ENCODE measurements around the gene COMT. TPM values are rescaled to one million over a fixed set of nuclear protein-coding genes. Genes with fewer than 3 reads are reported as not detected.

Gene COMT
- total RNA-seq, 1 donor from 2014 or later = 1.3 TPM

GRCh38 chr22:19976671-19977070 is 35.1 kb downstream of the COMT start:
- Histone ChIP-seq H3K4me2 (no peak overlapping the region), H3K9me3 (ENCODE audit: low read depth) (no peaks in the 10 kb centered on the region), H3K27me3 (no peaks in the 10 kb centered on the region), H2AFZ (replicated peaks) (no peak overlapping the region), H4K20me1 (ENCODE audit: low read depth) (peaks cover 26% of the 10 kb centered on the region), H3K4me1 (peaks cover 10% of the 10 kb centered on the region), H3K9ac (no peak overlapping the region), H3F3A (ENCODE audit: low read depth) (peaks cover 3% of the 10 kb centered on the region), H3K4me3 (no peak overlapping the region), H3K27ac (no peak overlapping the region), H3K36me3 (no peaks in the 10 kb centered on the region), H3K79me2 (ENCODE audit: low read depth) (no peaks in the 10 kb centered on the region)
- Mint-ChIP-seq H3K4me3 (no peak overlapping the region), H3K27ac (peak overlapping the region; percentile 68), H3K4me1 (peaks cover 23% of the 10 kb centered on the region), H3K9me3 (no peaks in the 10 kb centered on the region), H3K36me3 (peaks cover 10% of the 10 kb centered on the region), H3K27me3 (ENCODE audit: insufficient read depth, low read depth) (peaks cover 2% of the 10 kb centered on the region)
- TF ChIP-seq EZH2 (IDR thresholded peaks at IDR 0.05) = no peak
- TF ChIP-seq CTCF (IDR thresholded peaks at IDR 0.05) = no peak
- no peak for TF ChIP-seq EZH2phosphoT487 (IDR thresholded peaks at IDR 0.05)
- no peak for DNase-seq (ENCODE audit: low spot score)

- peaks cover 2% of the 10 kb centered on the region for H3K27me3 Mint-ChIP-seq (ENCODE audit: insufficient read depth, low read depth)
- peaks cover 35% of the 10 kb centered on the region for H4K20me1 ChIP-seq (ENCODE audit: low read depth)
- H3K4me2 ChIP-seq = no peak overlapping the region
- no peaks in the 10 kb centered on the region for H3K27me3 ChIP-seq
- TF ChIP-seq CTCF (IDR thresholded peaks at IDR 0.05) = no peak
- TF ChIP-seq EZH2 (IDR thresholded peaks at IDR 0.05) = no peak
- TF ChIP-seq EZH2phosphoT487 (IDR thresholded peaks at IDR 0.05) = no peak
- H3K9ac ChIP-seq = no peak overlapping the region
- H3K36me3 ChIP-seq = no peaks in the 10 kb centered on the region
- peaks cover 10% of the 10 kb centered on the region for H3K4me1 ChIP-seq
- H3K9me3 Mint-ChIP-seq = no peaks in the 10 kb centered on the region
- H3K4me3 Mint-ChIP-seq = no peak overlapping the region
- no peaks in the 10 kb centered on the region for H3K79me2 ChIP-seq (ENCODE audit: low read depth)
- no peak for DNase-seq (ENCODE audit: low spot score)
- no peak overlapping the region for H2AFZ ChIP-seq (replicated peaks)
- H3K27ac Mint-ChIP-seq = no peak overlapping the region
- no peak overlapping the region for H3K4me3 ChIP-seq
- peaks cover 23% of the 10 kb centered on the region for H3K4me1 Mint-ChIP-seq
- H3K9me3 ChIP-seq (ENCODE audit: low read depth) = no peaks in the 10 kb centered on the region
- H3F3A ChIP-seq (ENCODE audit: low read depth) = peaks cover 3% of the 10 kb centered on the region
- peaks cover 7% of the 10 kb centered on the region for H3K36me3 Mint-ChIP-seq
- no peak overlapping the region for H3K27ac ChIP-seq
Measured at GRCh38 chr22:19977296-19978243, 36.0 kb downstream of the COMT start.

- H4K20me1 ChIP-seq (ENCODE audit: low read depth) = peaks cover 41% of the 10 kb centered on the region
- H3K4me2 ChIP-seq = no peak overlapping the region
- H3K36me3 ChIP-seq = no peaks in the 10 kb centered on the region
- Mint-ChIP-seq H3K4me3 (no peak overlapping the region), H3K27ac (no peak overlapping the region), H3K4me1 (peaks cover 25% of the 10 kb centered on the region), H3K27me3 (ENCODE audit: insufficient read depth, low read depth) (peaks cover 2% of the 10 kb centered on the region), H3K9me3 (no peaks in the 10 kb centered on the region), H3K36me3 (peaks cover 7% of the 10 kb centered on the region)
- H3K27me3 ChIP-seq = no peaks in the 10 kb centered on the region
- H3K4me1 ChIP-seq = peaks cover 10% of the 10 kb centered on the region
- TF ChIP-seq CTCF (IDR thresholded peaks at IDR 0.05) = no peak
- TF ChIP-seq EZH2 (IDR thresholded peaks at IDR 0.05) = no peak
- H3K9me3 ChIP-seq (ENCODE audit: low read depth) = no peaks in the 10 kb centered on the region
- H3F3A ChIP-seq (ENCODE audit: low read depth) = peaks cover 3% of the 10 kb centered on the region
- H3K27ac ChIP-seq = no peak overlapping the region
- H2AFZ ChIP-seq (replicated peaks) = no peak overlapping the region
- no peak for DNase-seq (ENCODE audit: low spot score)
- no peak overlapping the region for H3K4me3 ChIP-seq
- H3K9ac ChIP-seq = no peak overlapping the region
- H3K79me2 ChIP-seq (ENCODE audit: low read depth) = peaks cover 11% of the 10 kb centered on the region
Measured at GRCh38 chr22:19978748-19979147, 37.2 kb downstream of the COMT start.
